Endothelial cell of umbilical vein (primary cell): Measurements from ENCODE around the gene LDLRAD3.

Experiments used
- CTCF ChIP-seq, 2 donors: IDR thresholded peaks; 1 replicate in 1 of 2; 2 replicates in 1 of 2; pipeline ENCODE4 v1.5.1; 2011; ENCODE audit warnings: low read length in 2 of 2, mild to moderate bottlenecking in 2 of 2, moderate library complexity in 2 of 2, control low read depth in 1 of 2, inconsistent platforms in 1 of 2, low read depth in 1 of 2; ENCODE audit not compliant: insufficient read depth in 1 of 2; ENCODE audit errors: extremely low read depth in 1 of 2
- EZH2 ChIP-seq: IDR thresholded peaks from 2 replicates; pipeline ENCODE4 v1.6.1; 2012; ENCODE audit warnings: borderline replicate concordance, low read depth, mild to moderate bottlenecking, moderate library complexity, low read length, inconsistent platforms; ENCODE audit not compliant: severe bottlenecking
- FOS ChIP-seq: IDR thresholded peaks from 2 replicates; pipeline ENCODE4 v1.6.1; 2011; ENCODE audit warnings: mild to moderate bottlenecking, low read length, moderate library complexity, borderline replicate concordance; ENCODE audit not compliant: insufficient read depth
- MAX ChIP-seq: IDR thresholded peaks from 2 replicates; pipeline ENCODE4 v1.6.1; 2011; ENCODE audit not compliant: insufficient read depth, insufficient read length
- MYC ChIP-seq: IDR thresholded peaks from one replicate; pipeline ENCODE4 v1.6.1; 2011; ENCODE audit warnings: mild to moderate bottlenecking, low read depth, low read length
- POLR2A ChIP-seq: IDR thresholded peaks from 2 replicates; pipeline ENCODE4 v1.6.1; 2012; ENCODE audit warnings: low read depth, mild to moderate bottlenecking, control low read depth, low read length
- POLR2AphosphoS5 ChIP-seq: IDR thresholded peaks from 2 replicates; pipeline ENCODE4 v1.6.1; 2012; ENCODE audit warnings: low read depth, mild to moderate bottlenecking, control low read depth, low read length, moderate library complexity; ENCODE audit not compliant: insufficient read depth

- no peak for TF ChIP-seq CTCF (IDR thresholded peaks at IDR 0.05; ENCODE audit: extremely low read depth in 1 of 2, insufficient read depth in 1 of 2, low read depth in 1 of 2, low read length in 2 of 2)
- TF ChIP-seq POLR2A = no peak
- TF ChIP-seq MAX = no peak
- TF ChIP-seq EZH2 = no peak
- no peak for TF ChIP-seq MYC
- no peak for TF ChIP-seq POLR2AphosphoS5
- no peak for TF ChIP-seq FOS
Observed at GRCh38 chr11:36022882-36023281, 79.0 kb downstream of the LDLRAD3 start.
